ENCODE data around the gene NEDD4L. TPM values are rescaled to one million over a fixed set of nuclear protein-coding genes. Genes with fewer than 3 reads are reported as not detected.

NEDD4L gene
- total RNA-seq, 1 experiment from 2014 or later: 42.9 TPM

DNA sequence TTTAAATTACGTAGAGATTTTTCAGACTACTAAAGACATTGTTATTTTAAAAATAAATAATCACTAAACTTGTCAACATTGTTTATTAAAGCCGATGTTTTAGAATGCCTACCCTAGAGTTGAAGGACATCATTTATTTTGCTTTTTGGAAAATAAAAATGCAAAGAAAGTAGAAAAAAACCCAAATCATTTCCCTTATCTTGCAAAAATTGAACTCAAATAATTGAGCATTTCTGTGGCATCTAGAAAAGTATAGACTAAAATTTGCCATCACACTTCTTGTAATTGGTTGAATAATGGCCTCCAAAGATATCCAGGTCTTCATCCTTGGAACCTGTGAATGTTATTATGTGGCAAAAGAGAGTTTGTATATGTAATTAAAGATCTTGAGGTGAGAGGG, 9.7 kb upstream of the NEDD4L start:
- Histone ChIP-seq H3K9me3 (ENCODE audit: control insufficient read depth, insufficient read depth, low read depth, low read length) (no peaks in the 10 kb centered on the region), H3K27ac (ENCODE audit: low read length) (no peak overlapping the region), H3K4me3 (ENCODE audit: low read depth in 2 of 2, low read length in 2 of 2) (no peak overlapping the region), H3K27me3 (ENCODE audit: control insufficient read depth, insufficient read depth, low read length) (no peaks in the 10 kb centered on the region), H3K36me3 (ENCODE audit: control insufficient read depth, insufficient read depth, low read length) (no peaks in the 10 kb centered on the region), H3K4me1 (ENCODE audit: control insufficient read depth, insufficient read depth, low read length) (no peaks in the 10 kb centered on the region)
- intact Hi-C loops (cut with micrococcal nuclease; ENCODE audit: unreplicated experiment) (no loop called here), in situ Hi-C loops (cut with HindIII; ENCODE audit: low pct_unique_long_range_greater_than_20kb, low sequenced_read_pairs) (no loop called here)
- no TSS peak for BruUV-seq (replicated peaks)
- TF ChIP-seq TCF7L2 (IDR thresholded peaks at IDR 0.05; ENCODE audit: low read depth, low read length) (no peak), SIN3A (IDR thresholded peaks at IDR 0.05; ENCODE audit: borderline replicate concordance, insufficient read depth, low read depth, low read length) (no peak)
- TF ChIP-seq, protein P1, sequence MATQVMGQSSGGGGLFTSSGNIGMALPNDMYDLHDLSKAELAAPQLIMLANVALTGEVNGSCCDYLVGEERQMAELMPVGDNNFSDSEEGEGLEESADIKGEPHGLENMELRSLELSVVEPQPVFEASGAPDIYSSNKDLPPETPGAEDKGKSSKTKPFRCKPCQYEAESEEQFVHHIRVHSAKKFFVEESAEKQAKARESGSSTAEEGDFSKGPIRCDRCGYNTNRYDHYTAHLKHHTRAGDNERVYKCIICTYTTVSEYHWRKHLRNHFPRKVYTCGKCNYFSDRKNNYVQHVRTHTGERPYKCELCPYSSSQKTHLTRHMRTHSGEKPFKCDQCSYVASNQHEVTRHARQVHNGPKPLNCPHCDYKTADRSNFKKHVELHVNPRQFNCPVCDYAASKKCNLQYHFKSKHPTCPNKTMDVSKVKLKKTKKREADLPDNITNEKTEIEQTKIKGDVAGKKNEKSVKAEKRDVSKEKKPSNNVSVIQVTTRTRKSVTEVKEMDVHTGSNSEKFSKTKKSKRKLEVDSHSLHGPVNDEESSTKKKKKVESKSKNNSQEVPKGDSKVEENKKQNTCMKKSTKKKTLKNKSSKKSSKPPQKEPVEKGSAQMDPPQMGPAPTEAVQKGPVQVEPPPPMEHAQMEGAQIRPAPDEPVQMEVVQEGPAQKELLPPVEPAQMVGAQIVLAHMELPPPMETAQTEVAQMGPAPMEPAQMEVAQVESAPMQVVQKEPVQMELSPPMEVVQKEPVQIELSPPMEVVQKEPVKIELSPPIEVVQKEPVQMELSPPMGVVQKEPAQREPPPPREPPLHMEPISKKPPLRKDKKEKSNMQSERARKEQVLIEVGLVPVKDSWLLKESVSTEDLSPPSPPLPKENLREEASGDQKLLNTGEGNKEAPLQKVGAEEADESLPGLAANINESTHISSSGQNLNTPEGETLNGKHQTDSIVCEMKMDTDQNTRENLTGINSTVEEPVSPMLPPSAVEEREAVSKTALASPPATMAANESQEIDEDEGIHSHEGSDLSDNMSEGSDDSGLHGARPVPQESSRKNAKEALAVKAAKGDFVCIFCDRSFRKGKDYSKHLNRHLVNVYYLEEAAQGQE (IDR thresholded peaks at IDR 0.05; ENCODE audit: insufficient read depth in 1 of 2, low read depth in 2 of 2, low read length in 1 of 2): no peak
- ChIA-PET CTCF (no interaction called here), POLR2A (no interaction called here)
- no peak for ATAC-seq
- DNase-seq (ENCODE audit: low read depth, low spot score): no peak

DNA sequence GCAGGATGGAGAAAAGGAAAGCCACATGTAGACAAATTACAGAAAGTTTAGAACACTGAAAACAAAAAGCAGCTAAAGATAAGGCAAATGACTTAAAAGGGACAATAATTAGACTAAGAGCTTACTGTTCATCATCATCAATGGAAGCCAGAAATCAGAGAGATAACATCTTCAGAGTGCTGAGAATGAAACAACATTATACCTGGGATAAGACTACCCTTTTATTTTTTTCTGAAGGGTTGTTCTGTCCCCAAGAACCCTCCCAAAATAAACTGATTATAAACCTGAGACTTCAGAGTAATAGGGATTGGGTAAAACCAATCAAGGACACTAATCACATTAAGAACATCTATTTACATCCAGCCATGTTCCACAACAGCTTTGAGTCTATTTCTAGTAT, 6.9 kb upstream of the NEDD4L start:
- H3K4me3 ChIP-seq (ENCODE audit: low read depth in 2 of 2, low read length in 2 of 2): no peak overlapping the region
- H3K27me3 ChIP-seq (ENCODE audit: control insufficient read depth, insufficient read depth, low read length): no peaks in the 10 kb centered on the region
- H3K4me1 ChIP-seq (ENCODE audit: control insufficient read depth, insufficient read depth, low read length): no peaks in the 10 kb centered on the region
- no peaks in the 10 kb centered on the region for H3K9me3 ChIP-seq (ENCODE audit: control insufficient read depth, insufficient read depth, low read depth, low read length)
- BruUV-seq (replicated peaks): no TSS peak
- H3K36me3 ChIP-seq (ENCODE audit: control insufficient read depth, insufficient read depth, low read length): no peaks in the 10 kb centered on the region
- H3K27ac ChIP-seq (ENCODE audit: low read length): no peak overlapping the region
- no peak for DNase-seq (ENCODE audit: low read depth, low spot score)
- no peak for ATAC-seq
- no peak for TF ChIP-seq TCF7L2 (IDR thresholded peaks at IDR 0.05; ENCODE audit: low read depth, low read length)
- no peak for TF ChIP-seq SIN3A (IDR thresholded peaks at IDR 0.05; ENCODE audit: borderline replicate concordance, insufficient read depth, low read depth, low read length)
- TF ChIP-seq POLR2AphosphoS5 (IDR thresholded peaks at IDR 0.05; ENCODE audit: low read depth, low read length): no peak
- TF ChIP-seq, protein P2, sequence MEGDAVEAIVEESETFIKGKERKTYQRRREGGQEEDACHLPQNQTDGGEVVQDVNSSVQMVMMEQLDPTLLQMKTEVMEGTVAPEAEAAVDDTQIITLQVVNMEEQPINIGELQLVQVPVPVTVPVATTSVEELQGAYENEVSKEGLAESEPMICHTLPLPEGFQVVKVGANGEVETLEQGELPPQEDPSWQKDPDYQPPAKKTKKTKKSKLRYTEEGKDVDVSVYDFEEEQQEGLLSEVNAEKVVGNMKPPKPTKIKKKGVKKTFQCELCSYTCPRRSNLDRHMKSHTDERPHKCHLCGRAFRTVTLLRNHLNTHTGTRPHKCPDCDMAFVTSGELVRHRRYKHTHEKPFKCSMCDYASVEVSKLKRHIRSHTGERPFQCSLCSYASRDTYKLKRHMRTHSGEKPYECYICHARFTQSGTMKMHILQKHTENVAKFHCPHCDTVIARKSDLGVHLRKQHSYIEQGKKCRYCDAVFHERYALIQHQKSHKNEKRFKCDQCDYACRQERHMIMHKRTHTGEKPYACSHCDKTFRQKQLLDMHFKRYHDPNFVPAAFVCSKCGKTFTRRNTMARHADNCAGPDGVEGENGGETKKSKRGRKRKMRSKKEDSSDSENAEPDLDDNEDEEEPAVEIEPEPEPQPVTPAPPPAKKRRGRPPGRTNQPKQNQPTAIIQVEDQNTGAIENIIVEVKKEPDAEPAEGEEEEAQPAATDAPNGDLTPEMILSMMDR (IDR thresholded peaks at IDR 0.05): no peak
- TF ChIP-seq, protein P1 (IDR thresholded peaks at IDR 0.05; ENCODE audit: insufficient read depth in 1 of 2, low read depth in 2 of 2, low read length in 1 of 2): no peak
- ChIA-PET POLR2A (no interaction called here), CTCF (no interaction called here)
- intact Hi-C loops (cut with micrococcal nuclease; ENCODE audit: unreplicated experiment) (no loop called here), in situ Hi-C loops (cut with HindIII; ENCODE audit: low pct_unique_long_range_greater_than_20kb, low sequenced_read_pairs) (no loop called here)
